CD4-positive, alpha-beta T cell treated with Interleukin-1 beta for 1 hour (primary cell): Measurements from ENCODE around the gene RESP18.

ENCODE experiments used
- DNase-seq, 2 donors: peaks; one replicate each; pipeline ENCODE4 v3.0.0-alpha.2; 2020 to 2022

The RESP18 gene

GRCh38 chr2:219332542-219332941 is at the start of gene RESP18:
TSS of gene RESP18 (minus strand) at chr2:219332744.
- DNase-seq, result no peak

DNA sequence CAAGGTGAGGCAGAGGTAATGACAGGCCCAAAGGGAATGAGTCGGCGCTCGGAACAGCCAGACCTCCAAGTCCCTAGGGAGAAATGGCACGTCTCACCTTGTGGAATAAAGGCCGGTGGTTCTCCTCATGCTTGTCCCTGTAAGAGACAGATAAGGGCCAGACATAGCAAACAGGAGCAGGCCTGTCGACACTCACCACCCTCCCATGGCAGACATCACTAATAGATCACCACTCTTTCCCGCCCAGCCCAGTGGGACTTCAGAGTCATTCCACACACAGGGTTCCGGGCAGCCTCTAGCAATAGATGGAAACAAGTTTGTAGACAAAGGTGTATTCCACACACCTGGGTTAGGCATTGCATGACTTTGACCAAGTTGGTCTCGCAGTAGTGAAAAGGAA is 48.9 kb upstream of the RESP18 start:
- DNase-seq, result no peak

GRCh38 chr2:219380926-219381325 is 48.4 kb upstream of the RESP18 start:
- DNase-seq, result no peak

GRCh38 chr2:219378163-219378851 is 45.8 kb upstream of the RESP18 start:
- DNase-seq, result no peak

GRCh38 chr2:219369447-219369861 is 36.9 kb upstream of the RESP18 start:
- DNase-seq, result no peak

- no peak for DNase-seq
These were observed 36.2 kb upstream of the RESP18 start for GRCh38 chr2:219368690-219369191.

DNA sequence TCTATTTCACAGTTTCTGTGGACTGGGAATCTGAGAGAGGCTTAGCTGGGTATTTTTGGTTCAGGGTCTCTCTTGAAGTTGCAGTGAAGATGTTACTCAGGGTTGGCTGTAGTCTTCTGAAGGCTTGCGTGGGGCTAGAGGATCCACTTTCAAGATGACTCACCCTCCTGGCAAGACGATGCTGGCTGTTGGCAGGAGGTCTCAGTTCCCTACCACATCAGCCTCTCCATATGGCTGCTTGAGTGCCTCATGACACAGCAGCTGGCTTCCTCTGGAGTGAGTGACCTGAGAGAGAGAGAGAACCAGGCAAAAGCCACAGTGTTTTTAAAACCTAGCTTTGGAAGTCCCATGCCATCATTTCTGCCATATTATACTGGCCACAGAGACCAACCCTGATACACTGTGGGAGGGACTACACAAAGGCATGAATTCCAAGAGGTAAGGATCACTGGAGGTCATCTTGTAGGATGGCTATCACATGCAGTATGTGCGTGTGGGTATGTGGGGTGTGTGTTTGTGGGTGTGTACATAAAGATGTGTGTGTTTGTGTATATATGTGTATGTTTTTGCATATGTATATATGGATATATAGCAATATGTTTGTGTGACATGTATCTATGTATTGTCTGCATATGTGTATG is 30.1 kb upstream of the RESP18 start:
- DNase-seq, result peak in 1 of 2 donors; percentile 37

- DNase-seq, result no peak
These were observed 29.5 kb upstream of the RESP18 start for GRCh38 chr2:219362072-219362471.

GRCh38 chr2:219358170-219359075 is 25.9 kb upstream of the RESP18 start:
- no peak for DNase-seq

GRCh38 chr2:219356834-219357233 is 24.3 kb upstream of the RESP18 start:
- peak in 1 of 2 donors; percentile 13 for DNase-seq

GRCh38 chr2:219354582-219354981 is 22.0 kb upstream of the RESP18 start:
- DNase-seq, result no peak

GRCh38 chr2:219353129-219353528 is 20.6 kb upstream of the RESP18 start:
- DNase-seq, result no peak

DNA sequence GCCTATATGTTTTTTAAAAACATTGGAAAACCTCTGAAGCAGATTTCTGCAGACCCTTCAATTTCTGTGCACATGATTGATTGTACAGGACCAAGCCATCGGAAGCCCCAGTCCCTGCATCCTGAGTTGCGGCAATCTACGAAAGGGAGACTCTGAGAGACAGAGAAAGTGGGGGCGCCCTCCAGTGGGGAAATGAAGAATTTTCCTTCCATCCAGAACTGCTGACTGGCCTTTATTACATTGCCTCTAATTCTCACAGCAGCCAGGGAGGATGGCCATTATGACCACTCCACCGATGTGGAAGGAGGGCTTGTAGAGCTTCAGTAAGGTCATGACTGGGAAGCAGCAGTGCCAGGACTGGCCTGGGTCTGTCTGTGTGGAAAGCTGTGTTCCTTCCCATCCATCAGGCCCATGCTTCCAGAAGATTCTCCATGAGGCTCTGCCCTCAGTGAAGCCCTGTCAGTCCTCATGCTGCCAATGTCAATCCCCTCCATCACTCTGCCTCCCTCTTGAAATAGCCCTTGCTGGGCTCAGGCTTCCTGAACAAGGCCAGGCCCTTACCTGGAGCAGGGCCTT is 20.0 kb upstream of the RESP18 start:
- DNase-seq, result peak; percentile 52 to 62

GRCh38 chr2:219350710-219351221 is 18.2 kb upstream of the RESP18 start:
- DNase-seq, result no peak

DNA sequence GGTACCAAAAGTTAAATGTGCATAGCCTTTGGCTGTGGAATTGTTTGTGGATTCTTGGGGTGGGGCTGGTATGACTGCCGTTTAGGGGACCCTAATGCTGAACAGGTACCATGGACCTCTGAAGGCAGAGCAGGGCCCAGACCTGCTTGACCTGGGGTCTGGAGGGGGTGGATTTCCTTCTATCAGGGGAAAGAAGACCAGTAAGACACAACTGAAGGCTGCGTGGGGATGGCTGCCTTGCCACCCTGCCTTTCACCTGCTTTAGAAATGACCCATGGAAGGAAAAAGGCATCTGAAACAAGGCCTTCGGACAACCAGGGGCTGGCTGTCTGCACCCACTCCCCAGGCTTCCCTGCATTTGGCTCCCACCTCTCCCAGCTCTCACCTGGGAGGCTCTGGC is 17.7 kb upstream of the RESP18 start:
- no peak for DNase-seq

DNA sequence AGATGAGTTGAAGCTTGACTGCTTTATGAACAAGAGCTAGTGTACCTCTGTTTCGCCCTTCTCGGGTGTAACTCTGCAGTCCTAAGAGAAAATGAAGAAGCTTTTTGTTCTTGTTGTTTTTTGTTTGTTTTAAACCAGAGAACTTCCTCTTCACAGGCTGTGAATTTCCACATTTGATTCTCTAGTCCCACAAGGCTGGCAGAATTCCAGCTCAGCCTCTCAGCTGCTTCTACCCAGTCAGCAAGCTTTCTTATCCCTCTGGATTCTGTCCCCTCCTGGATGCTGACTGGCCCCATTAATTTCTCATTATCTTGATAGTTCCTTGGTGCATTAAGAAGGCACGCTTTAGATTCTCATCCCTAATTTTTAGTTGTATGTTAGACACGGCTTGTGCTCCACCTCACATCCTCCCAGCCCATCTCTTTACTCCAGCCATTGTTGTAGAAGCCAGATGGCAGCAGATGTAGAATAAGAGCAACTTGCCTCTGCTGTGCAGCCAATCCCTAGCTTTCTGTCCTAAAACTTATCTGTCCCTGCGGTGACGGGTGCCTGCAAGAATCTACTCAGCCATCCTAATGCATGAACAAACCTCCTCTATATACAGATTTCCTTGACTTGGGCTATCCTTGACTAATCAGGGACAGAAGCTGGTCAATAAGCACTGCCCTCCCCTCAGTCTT is 12.3 kb upstream of the RESP18 start:
- DNase-seq, result no peak

GRCh38 chr2:219335373-219335786 is 2.8 kb upstream of the RESP18 start:
- DNase-seq, result no peak

- DNase-seq, result no peak
These were observed 1.5 kb upstream of the RESP18 start for GRCh38 chr2:219334076-219334475.

- no peak for DNase-seq
These were observed 857 bp downstream of the RESP18 start for GRCh38 chr2:219331560-219332213.

- DNase-seq, result no peak
These were observed 4.8 kb downstream of the RESP18 start for GRCh38 chr2:219327719-219328118.

- no peak for DNase-seq
These were observed 6.8 kb downstream of the RESP18 start for GRCh38 chr2:219325657-219326315.
